HepG2 (cell line): Measurements from ENCODE around the gene GPATCH4. TPM values are rescaled to one million over a fixed set of nuclear protein-coding genes. Genes with fewer than 3 reads are reported as not detected.

ENCODE experiments used
- ATAC-seq: fragments of 200-7000 bp; cut with Tn5 transposase; 3 replicates; pipeline ENCODE4 v1.9.1; 2020; ENCODE audit warnings: mild to moderate bottlenecking, moderate library complexity
- BruUV-seq: library from RNA; stranded (reverse); fragments of 400-500 nt; replicated peaks from 2 replicates; lab custom pipeline; 2021; lab: Mats Ljungman, UMichigan
- CTCF ChIA-PET: fragments of 300-600 bp; formaldehyde crosslinking; extraction: SDS; loops from one replicate; lab custom pipeline; 2021; ENCODE audit warnings: low total read pairs, inconsistent platforms, low intra/inter-chr PET ratio; lab: Yijun Ruan, JAX
- POLR2A ChIA-PET: fragments of 350-600 bp; sonication (Branson Sonifier 250); formaldehyde crosslinking; loops from one replicate; lab custom pipeline; 2020; ENCODE audit warnings: antibody characterized with exemption, inconsistent platforms; lab: Yijun Ruan, JAX
- DNase-seq: peaks from one replicate; pipeline ENCODE4 v3.0.0-alpha.2; 2015; ENCODE audit warnings: low spot score
- FAIRE-seq: peaks from 3 replicates; lab custom pipeline; 2011; peaks lifted over from hg19 to GRCh38; lab: Jason Lieb, UNC
- H2AFZ ChIP-seq: one replicate; pipeline ENCODE4 v1.6.1; 2011; ENCODE audit warnings: low read length, inconsistent platforms
- H3K27ac ChIP-seq: fragments of 300-600 bp; 3 replicates; pipeline ENCODE4 v1.8.0; 2011; ENCODE audit warnings: mixed run types, mild to moderate bottlenecking, mixed read lengths, low read length, inconsistent platforms; ENCODE audit not compliant: insufficient read depth; ENCODE audit errors: extremely low read length
- H3K27me3 ChIP-seq, 2 experiments: fragments of 200-600 bp in 1 of 2; 2 replicates in 1 of 2; 3 replicates in 1 of 2; pipeline versions ENCODE4 v1.6.0 to v1.8.0; 2011; ENCODE audit warnings: low read length in 2 of 2, mild to moderate bottlenecking in 2 of 2, moderate library complexity in 2 of 2, inconsistent platforms in 1 of 2; ENCODE audit not compliant: insufficient read depth in 2 of 2, control insufficient read depth in 1 of 2
- H3K36me3 ChIP-seq, 2 experiments: fragments of 200-600 bp in 1 of 2; replicated peaks in 1 of 2; 2 replicates in 1 of 2; 3 replicates in 1 of 2; pipeline versions ENCODE4 v1.5.1 to v1.8.0; 2011; ENCODE audit warnings: low read length in 2 of 2, inconsistent platforms in 1 of 2; ENCODE audit not compliant: insufficient read depth in 2 of 2, control insufficient read depth in 1 of 2
- H3K4me1 ChIP-seq: 2 replicates; pipeline ENCODE4 v1.5.1; 2012; ENCODE audit warnings: low read length, inconsistent platforms; ENCODE audit not compliant: insufficient read depth
- H3K4me2 ChIP-seq: 2 replicates; pipeline ENCODE4 v1.6.0; 2011; ENCODE audit warnings: low read depth, low read length, inconsistent platforms
- H3K4me3 ChIP-seq, 3 experiments: fragments of 200-600 bp in 1 of 3; sonication (generic), shearing (Covaris generic) in 1 of 3; replicated peaks in 1 of 3; 2 replicates each; pipeline ENCODE4 v1.5.1; 2011 to 2016; ENCODE audit warnings: low read length in 3 of 3, inconsistent platforms in 2 of 3, low read depth in 2 of 3, mild to moderate bottlenecking in 2 of 3, control low read depth in 1 of 3, mixed read lengths in 1 of 3; ENCODE audit not compliant: insufficient read depth in 1 of 3
- H3K79me2 ChIP-seq: one replicate; pipeline ENCODE4 v1.6.1; 2011; ENCODE audit warnings: low read length, inconsistent platforms; ENCODE audit not compliant: insufficient read depth
- H3K9ac ChIP-seq: 2 replicates; pipeline ENCODE4 v1.6.0; 2011; ENCODE audit warnings: mild to moderate bottlenecking, low read depth, low read length, inconsistent platforms; ENCODE audit not compliant: insufficient read depth
- H3K9me3 ChIP-seq: 2 replicates; pipeline ENCODE4 v1.5.1; 2012; ENCODE audit warnings: mild to moderate bottlenecking, low read length
- H4K20me1 ChIP-seq: 2 replicates; pipeline ENCODE4 v1.6.0; 2011; ENCODE audit warnings: inconsistent platforms, mild to moderate bottlenecking, low read length, moderate library complexity; ENCODE audit not compliant: insufficient read depth
- ELF3 ChIP-seq: IDR thresholded peaks from 2 replicates; pipeline ENCODE4 v1.6.1; 2016; ENCODE audit warnings: missing genetic modification reagents, missing compliant biosample characterization
- FOXM1 ChIP-seq: sonication (generic); formaldehyde crosslinking; IDR thresholded peaks from 2 replicates; pipeline ENCODE4 v1.5.0; 2020; ENCODE audit warnings: missing genetic modification reagents
- HNRNPH1 ChIP-seq: fragments of 200-400 bp; formaldehyde crosslinking; optimal IDR thresholded peaks from 2 replicates; pipeline ENCODE3; 2017; ENCODE audit warnings: mild to moderate bottlenecking, low read depth, low read length
- MLLT10 ChIP-seq: sonication (generic); formaldehyde crosslinking; IDR thresholded peaks from 2 replicates; pipeline ENCODE4 v1.4.0; 2020; ENCODE audit warnings: missing genetic modification reagents
- PHF8 ChIP-seq: sonication (generic); formaldehyde crosslinking; IDR thresholded peaks from 2 replicates; pipeline ENCODE4 v1.5.0; 2020; ENCODE audit warnings: missing genetic modification reagents
- ZMYM4 ChIP-seq: sonication (generic); formaldehyde crosslinking; IDR thresholded peaks from 2 replicates; pipeline ENCODE4 v1.8.1; 2023; ENCODE audit warnings: mild to moderate bottlenecking, missing genetic modification reagents
- ZNF468 ChIP-seq: sonication (generic); formaldehyde crosslinking; IDR thresholded peaks from 2 replicates; pipeline ENCODE4 v1.8.0; 2022; ENCODE audit warnings: mild to moderate bottlenecking, moderate library complexity, missing genetic modification reagents
- WGBS: methylation state at CpG from one replicate; pipeline ENCODE4 v1.1.6; 2017; ENCODE audit warnings: low lambda C conversion rate; 5-methylcytosine and 5-hydroxymethylcytosine counted together
- in situ Hi-C: cut with HindIII; loops from 2 replicates; pipeline ENCODE4 v1.10.0; 2017; ENCODE audit warnings: low pct_unique_long_range_greater_than_20kb; ENCODE audit not compliant: extremely low pct_ligation_motif_present
- intact Hi-C: fragments of 100-400 bp; cut with micrococcal nuclease; formaldehyde crosslinking; loops from one replicate; pipeline ENCODE4 v1.10.0; 2022; ENCODE audit not compliant: unreplicated experiment
- polyA plus RNA-seq, 8 experiments: library from polyadenylated mRNA; depleted of rRNA in 3 of 8; stranded (reverse) in 7 of 8; unstranded in 1 of 8; fragments of >200 nt; fragmentation: Illumina TruSeq in 4 of 8; extraction: Trizol in 4 of 8; gene quantifications; 2 replicates each; pipeline versions ENCODE4 v1.2.1 to v1.2.3, GENCODE V29; 2011 to 2016; ENCODE audit warnings: low read depth in 4 of 8, missing spikeins in 1 of 8, mixed read lengths in 1 of 8; ENCODE audit not compliant: insufficient read depth in 1 of 8
- total RNA-seq, 5 experiments: library from RNA; depleted of rRNA; stranded (reverse); fragments of >200 nt; fragmentation: Illumina TruSeq; extraction: Trizol; gene quantifications; 2 replicates each; pipeline ENCODE4 v1.2.3, GENCODE V29; 2016; ENCODE audit warnings: low read depth in 1 of 5
- TF ChIP-seq, protein P1 (sequence below): sonication (generic); formaldehyde crosslinking; conservative IDR thresholded peaks from 2 replicates; pipeline ENCODE4 v1.4.0; 2020; ENCODE audit warnings: missing genetic modification reagents
- TF ChIP-seq, protein P2 (sequence below): IDR thresholded peaks from 2 replicates; pipeline ENCODE4 v1.6.1; 2016; ENCODE audit warnings: low read depth, missing genetic modification reagents, missing compliant biosample characterization
- TF ChIP-seq, protein P3 (sequence below): IDR thresholded peaks from 2 replicates; pipeline ENCODE4 v1.6.1; 2016; ENCODE audit warnings: control low read depth

GPATCH4 gene
- total and polyA plus RNA-seq, 2 of the 13 experiments (the other 11 are each of a cell fraction or from before 2014, with no cell fraction given) = 19.2 to 37.9 TPM

DNA sequence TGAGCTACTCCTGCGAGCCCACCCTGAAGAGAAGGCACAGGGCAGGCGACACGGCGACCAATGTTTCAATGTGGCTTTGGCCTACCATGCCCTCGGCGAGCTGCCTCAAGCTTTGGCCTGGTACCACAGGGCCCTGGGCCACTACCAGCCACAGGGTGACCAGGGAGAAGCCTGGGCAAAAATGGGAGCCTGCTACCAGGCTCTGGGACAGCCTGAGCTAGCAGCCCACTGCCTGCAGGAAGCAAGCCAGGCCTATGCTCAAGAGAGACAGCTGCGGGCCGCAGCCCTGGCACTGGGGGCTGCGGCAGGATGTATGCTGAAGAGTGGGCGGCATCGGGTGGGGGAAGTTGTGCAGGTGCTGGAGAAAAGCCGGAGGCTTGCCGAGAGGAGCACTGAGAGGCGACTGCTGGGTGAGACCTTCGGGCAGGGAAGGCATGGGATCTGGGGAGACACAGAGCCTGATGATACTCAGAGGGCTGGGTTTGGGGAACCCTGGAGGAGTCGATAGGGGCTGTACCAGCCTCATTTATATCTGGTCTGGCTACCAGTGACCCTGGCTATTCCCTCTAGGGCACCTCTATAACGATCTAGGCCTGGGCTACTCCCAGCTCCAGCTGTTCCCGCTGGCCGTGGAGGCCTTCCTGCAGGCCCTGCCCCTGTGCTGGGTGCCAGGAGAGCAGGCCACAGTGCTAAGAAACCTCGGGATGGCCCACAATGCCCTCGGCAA, 19.5 kb downstream of the GPATCH4 start (continued):
- TF ChIP-seq HNRNPH1 (no peak), PHF8 (CRISPR knock-in tag) (peak; percentile 44), ZMYM4 (CRISPR knock-in tag) (0 out of 2 replicates have a peak, but pooled peaks have one; percentile 25), FOXM1 (0 out of 2 replicates have a peak, but pooled peaks have one; percentile 17), ZNF468 (peak; percentile 47; the same call in 1 of the 2 replicates)

DNA sequence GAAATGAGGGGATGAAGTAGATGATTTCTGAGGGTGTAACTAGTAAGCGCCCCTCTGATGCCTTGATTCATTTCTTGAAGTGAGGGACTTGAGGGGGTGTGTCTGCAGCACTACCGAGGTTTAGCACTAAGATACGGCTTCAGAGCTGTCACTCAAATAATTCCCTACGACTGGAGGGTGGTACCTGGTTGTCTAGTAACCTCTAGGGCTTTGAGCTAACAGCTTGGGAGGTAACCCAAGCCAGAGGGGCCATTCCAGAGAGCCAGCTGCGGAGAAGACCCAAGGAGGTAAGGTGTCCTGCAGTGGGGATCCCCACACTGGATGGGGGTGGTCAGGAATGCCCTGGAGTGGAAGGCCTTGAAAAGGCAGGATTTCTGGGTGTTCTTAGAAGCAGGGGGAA, 21.8 kb downstream of the GPATCH4 start, which contains the start of gene TTC24:
TSS of gene TTC24 (plus strand) at position 252 of the 400 bp plus-strand sequence. CDS start 1,642 bp downstream, outside the sequence.
- in situ Hi-C loops (no loop called here), intact Hi-C loops (no loop called here)
- Histone ChIP-seq H3K4me2 (no peak within 1 kb of the TSS), H3K79me2 (no peaks in the 10 kb centered on the region), H3K9ac (no peak within 1 kb of the TSS), H3K27ac (no peak within 1 kb of the TSS), H3K4me3 (no peak within 1 kb of the TSS), H3K27me3 (peaks cover 6 to 29% of the 10 kb centered on the region in 2 experiments; a peak in 4 of 5 replicates), H3K9me3 (no peaks in the 10 kb centered on the region), H3K36me3 (no peaks in the 10 kb centered on the region), H2AFZ (no peak within 1 kb of the TSS), H4K20me1 (no peaks in the 10 kb centered on the region), H3K4me1 (0 out of 2 replicates have a peak, but pooled peaks cover 14% of the 10 kb centered on the region)
- TF ChIP-seq, protein P1, sequence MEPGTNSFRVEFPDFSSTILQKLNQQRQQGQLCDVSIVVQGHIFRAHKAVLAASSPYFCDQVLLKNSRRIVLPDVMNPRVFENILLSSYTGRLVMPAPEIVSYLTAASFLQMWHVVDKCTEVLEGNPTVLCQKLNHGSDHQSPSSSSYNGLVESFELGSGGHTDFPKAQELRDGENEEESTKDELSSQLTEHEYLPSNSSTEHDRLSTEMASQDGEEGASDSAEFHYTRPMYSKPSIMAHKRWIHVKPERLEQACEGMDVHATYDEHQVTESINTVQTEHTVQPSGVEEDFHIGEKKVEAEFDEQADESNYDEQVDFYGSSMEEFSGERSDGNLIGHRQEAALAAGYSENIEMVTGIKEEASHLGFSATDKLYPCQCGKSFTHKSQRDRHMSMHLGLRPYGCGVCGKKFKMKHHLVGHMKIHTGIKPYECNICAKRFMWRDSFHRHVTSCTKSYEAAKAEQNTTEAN = no peak
- TF ChIP-seq ELF3 (CRISPR knock-in tag) = no peak
- no peak for TF ChIP-seq MLLT10 (CRISPR knock-in tag)
- TF ChIP-seq, protein P2, sequence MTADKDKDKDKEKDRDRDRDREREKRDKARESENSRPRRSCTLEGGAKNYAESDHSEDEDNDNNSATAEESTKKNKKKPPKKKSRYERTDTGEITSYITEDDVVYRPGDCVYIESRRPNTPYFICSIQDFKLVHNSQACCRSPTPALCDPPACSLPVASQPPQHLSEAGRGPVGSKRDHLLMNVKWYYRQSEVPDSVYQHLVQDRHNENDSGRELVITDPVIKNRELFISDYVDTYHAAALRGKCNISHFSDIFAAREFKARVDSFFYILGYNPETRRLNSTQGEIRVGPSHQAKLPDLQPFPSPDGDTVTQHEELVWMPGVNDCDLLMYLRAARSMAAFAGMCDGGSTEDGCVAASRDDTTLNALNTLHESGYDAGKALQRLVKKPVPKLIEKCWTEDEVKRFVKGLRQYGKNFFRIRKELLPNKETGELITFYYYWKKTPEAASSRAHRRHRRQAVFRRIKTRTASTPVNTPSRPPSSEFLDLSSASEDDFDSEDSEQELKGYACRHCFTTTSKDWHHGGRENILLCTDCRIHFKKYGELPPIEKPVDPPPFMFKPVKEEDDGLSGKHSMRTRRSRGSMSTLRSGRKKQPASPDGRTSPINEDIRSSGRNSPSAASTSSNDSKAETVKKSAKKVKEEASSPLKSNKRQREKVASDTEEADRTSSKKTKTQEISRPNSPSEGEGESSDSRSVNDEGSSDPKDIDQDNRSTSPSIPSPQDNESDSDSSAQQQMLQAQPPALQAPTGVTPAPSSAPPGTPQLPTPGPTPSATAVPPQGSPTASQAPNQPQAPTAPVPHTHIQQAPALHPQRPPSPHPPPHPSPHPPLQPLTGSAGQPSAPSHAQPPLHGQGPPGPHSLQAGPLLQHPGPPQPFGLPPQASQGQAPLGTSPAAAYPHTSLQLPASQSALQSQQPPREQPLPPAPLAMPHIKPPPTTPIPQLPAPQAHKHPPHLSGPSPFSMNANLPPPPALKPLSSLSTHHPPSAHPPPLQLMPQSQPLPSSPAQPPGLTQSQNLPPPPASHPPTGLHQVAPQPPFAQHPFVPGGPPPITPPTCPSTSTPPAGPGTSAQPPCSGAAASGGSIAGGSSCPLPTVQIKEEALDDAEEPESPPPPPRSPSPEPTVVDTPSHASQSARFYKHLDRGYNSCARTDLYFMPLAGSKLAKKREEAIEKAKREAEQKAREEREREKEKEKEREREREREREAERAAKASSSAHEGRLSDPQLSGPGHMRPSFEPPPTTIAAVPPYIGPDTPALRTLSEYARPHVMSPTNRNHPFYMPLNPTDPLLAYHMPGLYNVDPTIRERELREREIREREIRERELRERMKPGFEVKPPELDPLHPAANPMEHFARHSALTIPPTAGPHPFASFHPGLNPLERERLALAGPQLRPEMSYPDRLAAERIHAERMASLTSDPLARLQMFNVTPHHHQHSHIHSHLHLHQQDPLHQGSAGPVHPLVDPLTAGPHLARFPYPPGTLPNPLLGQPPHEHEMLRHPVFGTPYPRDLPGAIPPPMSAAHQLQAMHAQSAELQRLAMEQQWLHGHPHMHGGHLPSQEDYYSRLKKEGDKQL = no peak
- TF ChIP-seq, protein P3, sequence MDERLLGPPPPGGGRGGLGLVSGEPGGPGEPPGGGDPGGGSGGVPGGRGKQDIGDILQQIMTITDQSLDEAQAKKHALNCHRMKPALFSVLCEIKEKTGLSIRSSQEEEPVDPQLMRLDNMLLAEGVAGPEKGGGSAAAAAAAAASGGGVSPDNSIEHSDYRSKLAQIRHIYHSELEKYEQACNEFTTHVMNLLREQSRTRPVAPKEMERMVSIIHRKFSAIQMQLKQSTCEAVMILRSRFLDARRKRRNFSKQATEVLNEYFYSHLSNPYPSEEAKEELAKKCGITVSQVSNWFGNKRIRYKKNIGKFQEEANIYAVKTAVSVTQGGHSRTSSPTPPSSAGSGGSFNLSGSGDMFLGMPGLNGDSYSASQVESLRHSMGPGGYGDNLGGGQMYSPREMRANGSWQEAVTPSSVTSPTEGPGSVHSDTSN (CRISPR knock-in tag) = peak; percentile 48
- DNase-seq = no peak
- no TSS peak for BruUV-seq
- POLR2A ChIA-PET = no interaction called here
- 24% methylated on average over 5 of the region's 5 CpGs for WGBS
- CTCF ChIA-PET = no interaction called here
- ATAC-seq = no peak
- FAIRE-seq = no peak
